Measurements from ENCODE around the gene HIPK2.

DNA sequence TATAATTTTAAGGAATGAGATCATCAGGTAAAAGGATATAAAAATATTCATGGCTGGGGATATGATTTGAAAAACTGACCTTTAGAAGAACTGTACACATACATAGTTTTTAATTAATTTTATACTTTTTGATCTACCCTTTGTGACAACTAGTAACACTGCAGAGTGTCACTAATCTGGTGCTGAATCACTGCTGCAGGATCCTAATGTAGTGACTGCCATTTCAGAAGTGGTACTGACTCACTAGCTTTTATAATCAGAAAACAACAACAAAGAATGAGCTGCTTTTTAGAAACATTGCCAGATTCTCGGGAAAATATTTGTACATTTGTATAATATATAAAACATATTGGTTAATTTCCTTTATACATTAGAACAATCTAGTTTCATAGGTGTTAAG lies 110.4 kb downstream of the HIPK2 start:
- TF ChIP-seq NFIC (IDR thresholded peaks at IDR 0.05) (no peak), RAD21 (IDR thresholded peaks at IDR 0.05; ENCODE audit: low read depth) (no peak), ZBTB7A (IDR thresholded peaks at IDR 0.05; ENCODE audit: low read depth) (no peak), EP300 (IDR thresholded peaks at IDR 0.05; ENCODE audit: borderline replicate concordance) (no peak), FOXM1 (IDR thresholded peaks at IDR 0.05; ENCODE audit: borderline replicate concordance, low read depth) (no peak), CEBPB (IDR thresholded peaks at IDR 0.05) (no peak), CREB1 (IDR thresholded peaks at IDR 0.05; ENCODE audit: low read depth) (no peak)
- TF ChIP-seq, protein P1, sequence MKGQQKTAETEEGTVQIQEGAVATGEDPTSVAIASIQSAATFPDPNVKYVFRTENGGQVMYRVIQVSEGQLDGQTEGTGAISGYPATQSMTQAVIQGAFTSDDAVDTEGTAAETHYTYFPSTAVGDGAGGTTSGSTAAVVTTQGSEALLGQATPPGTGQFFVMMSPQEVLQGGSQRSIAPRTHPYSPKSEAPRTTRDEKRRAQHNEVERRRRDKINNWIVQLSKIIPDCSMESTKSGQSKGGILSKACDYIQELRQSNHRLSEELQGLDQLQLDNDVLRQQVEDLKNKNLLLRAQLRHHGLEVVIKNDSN (IDR thresholded peaks at IDR 0.05), result no peak
- TF ChIP-seq, protein P2, sequence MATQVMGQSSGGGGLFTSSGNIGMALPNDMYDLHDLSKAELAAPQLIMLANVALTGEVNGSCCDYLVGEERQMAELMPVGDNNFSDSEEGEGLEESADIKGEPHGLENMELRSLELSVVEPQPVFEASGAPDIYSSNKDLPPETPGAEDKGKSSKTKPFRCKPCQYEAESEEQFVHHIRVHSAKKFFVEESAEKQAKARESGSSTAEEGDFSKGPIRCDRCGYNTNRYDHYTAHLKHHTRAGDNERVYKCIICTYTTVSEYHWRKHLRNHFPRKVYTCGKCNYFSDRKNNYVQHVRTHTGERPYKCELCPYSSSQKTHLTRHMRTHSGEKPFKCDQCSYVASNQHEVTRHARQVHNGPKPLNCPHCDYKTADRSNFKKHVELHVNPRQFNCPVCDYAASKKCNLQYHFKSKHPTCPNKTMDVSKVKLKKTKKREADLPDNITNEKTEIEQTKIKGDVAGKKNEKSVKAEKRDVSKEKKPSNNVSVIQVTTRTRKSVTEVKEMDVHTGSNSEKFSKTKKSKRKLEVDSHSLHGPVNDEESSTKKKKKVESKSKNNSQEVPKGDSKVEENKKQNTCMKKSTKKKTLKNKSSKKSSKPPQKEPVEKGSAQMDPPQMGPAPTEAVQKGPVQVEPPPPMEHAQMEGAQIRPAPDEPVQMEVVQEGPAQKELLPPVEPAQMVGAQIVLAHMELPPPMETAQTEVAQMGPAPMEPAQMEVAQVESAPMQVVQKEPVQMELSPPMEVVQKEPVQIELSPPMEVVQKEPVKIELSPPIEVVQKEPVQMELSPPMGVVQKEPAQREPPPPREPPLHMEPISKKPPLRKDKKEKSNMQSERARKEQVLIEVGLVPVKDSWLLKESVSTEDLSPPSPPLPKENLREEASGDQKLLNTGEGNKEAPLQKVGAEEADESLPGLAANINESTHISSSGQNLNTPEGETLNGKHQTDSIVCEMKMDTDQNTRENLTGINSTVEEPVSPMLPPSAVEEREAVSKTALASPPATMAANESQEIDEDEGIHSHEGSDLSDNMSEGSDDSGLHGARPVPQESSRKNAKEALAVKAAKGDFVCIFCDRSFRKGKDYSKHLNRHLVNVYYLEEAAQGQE (IDR thresholded peaks at IDR 0.05; ENCODE audit: low read depth), result no peak
